Effector memory CD8-positive, alpha-beta T cell (primary cell): ENCODE data around the gene CHD6.

Experiments used
- ATAC-seq: fragments of 150-1000 bp; cut with Tn5 transposase; replicated peaks from 2 replicates; pipeline ENCODE4 v1.10.0; 2021; ENCODE audit warnings: mild to moderate bottlenecking, moderate library complexity
- DNase-seq, 3 experiments: peaks; one replicate each; pipeline ENCODE4 v3.0.0; 2021
- H3K27ac Mint-ChIP-seq, 2 donors: one replicate each; pipeline ENCODE4 v1.8.0; 2022; ENCODE audit warnings: mild to moderate bottlenecking in 2 of 2, mixed read lengths in 2 of 2, moderate library complexity in 2 of 2
- H3K27me3 Mint-ChIP-seq, 2 donors: one replicate each; pipeline ENCODE4 v1.8.0; 2022; ENCODE audit warnings: mixed read lengths in 2 of 2
- H3K36me3 Mint-ChIP-seq: one replicate; pipeline ENCODE4 v1.8.0; 2022; ENCODE audit warnings: mild to moderate bottlenecking, moderate library complexity, mixed read lengths; ENCODE audit not compliant: insufficient read depth
- H3K4me1 Mint-ChIP-seq, 2 donors: one replicate each; pipeline ENCODE4 v1.8.0; 2022; ENCODE audit warnings: low read depth in 2 of 2, mixed read lengths in 2 of 2
- H3K4me3 Mint-ChIP-seq, 2 donors: one replicate each; pipeline ENCODE4 v1.8.0; 2022; ENCODE audit warnings: mild to moderate bottlenecking in 2 of 2, mixed read lengths in 2 of 2, moderate library complexity in 2 of 2
- H3K9me3 Mint-ChIP-seq, 2 donors: one replicate each; pipeline ENCODE4 v1.8.0; 2022; ENCODE audit warnings: mixed read lengths in 2 of 2

Gene CHD6

GRCh38 chr20:41366546-41367392 is 251.4 kb downstream of the CHD6 start, which contains the start of gene EMILIN3:
TSS of gene EMILIN3 (minus strand) at chr20:41366818. CDS start at chr20:41366634, 184 bp downstream.
- Mint-ChIP-seq H3K36me3 (peaks cover 3% of the 10 kb centered on the region), H3K4me1 (peaks cover 6% of the 10 kb centered on the region in 2 donors), H3K27ac (no peak within 1 kb of the TSS), H3K9me3 (no peaks in the 10 kb centered on the region), H3K27me3 (peaks cover 48 to 64% of the 10 kb centered on the region in 2 donors), H3K4me3 (peak within 1 kb of the TSS; percentile 40 to 61)
- DNase-seq (no peak), ATAC-seq (no peak)

DNA sequence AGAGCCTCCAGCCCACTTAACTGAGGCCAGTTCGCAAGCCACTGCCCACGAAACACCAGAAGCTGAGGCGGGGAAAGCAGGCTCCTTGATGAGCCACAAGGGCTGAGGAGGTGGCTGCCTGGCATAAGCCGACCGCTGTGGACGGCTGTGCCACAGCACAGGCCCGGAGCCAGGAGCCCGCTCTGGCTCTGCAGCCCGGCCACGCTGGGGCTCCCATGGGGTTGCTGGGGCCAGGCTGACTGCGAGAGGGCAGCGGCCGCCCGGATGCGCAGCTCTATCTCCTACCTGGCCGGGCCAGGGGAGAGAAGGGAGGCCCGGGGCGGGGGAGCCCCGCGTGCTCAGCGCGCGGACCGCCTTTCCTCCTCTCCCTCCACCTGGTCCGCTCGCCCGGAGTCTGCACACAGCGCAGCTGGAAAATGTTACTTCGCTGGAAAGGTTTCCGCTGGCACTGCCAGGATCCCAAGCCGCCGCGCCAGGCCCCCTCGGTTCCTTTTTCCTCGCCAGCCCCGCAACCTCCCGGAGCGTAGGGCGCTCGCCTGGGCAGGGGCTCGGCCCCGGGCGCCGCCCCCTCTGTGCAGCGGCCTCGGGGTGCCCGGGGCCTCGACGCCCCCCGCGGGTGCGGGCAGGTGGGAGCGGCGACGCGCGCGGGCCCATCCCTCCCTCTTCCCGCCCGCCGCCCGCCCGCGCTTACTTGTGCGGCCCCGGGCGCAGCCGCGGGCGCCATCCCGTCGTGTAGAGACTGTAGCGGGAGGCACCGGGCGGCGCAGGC is 252.2 kb downstream of the CHD6 start:
- no peak for DNase-seq
- H3K27ac Mint-ChIP-seq, result no peak overlapping the region
- no peak overlapping the region for H3K4me3 Mint-ChIP-seq
- H3K9me3 Mint-ChIP-seq, result no peaks in the 10 kb centered on the region
- H3K4me1 Mint-ChIP-seq, result peaks cover 6% of the 10 kb centered on the region in 2 donors
- H3K27me3 Mint-ChIP-seq, result peaks cover 43 to 57% of the 10 kb centered on the region in 2 donors
- peaks cover 3% of the 10 kb centered on the region for H3K36me3 Mint-ChIP-seq
- no peak for ATAC-seq

DNA sequence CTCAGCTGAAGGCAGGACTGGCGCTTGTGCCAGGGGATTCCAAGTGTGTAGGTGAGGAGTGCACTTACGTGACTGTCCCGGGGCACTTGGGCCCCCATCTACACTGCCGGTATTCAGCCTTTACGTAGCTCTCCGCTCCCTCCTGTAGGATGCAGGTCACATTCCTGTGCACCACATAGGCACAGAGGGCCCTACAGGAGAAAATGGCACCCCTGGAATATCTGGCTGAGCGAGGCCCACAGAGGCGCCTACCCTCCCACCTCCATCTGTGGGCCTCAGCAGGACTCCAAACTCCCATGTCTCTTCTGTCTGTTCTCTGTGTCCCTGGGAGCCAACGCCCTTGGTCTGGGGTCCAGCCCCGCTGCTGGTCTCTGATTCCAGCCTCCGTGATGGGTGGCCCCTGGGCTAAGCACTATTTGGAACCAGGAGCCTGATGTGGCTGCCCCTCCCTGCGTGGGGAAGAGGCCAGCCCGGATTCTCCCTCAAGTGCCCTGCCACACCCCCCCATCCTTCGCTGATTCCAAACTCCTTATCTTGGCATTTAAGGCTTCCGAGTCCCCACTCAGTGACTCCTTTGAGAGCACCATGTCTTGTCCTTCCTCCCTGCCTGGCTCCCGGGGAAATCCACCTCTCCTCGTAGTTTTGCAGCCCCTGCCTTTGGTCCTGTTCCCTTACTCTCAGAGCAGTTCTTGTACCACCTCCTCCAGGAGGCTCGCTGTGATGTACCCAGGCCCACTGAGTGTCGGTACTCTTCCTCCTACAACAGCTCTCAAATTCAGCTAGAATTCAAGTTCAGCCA is 253.0 kb downstream of the CHD6 start:
- H3K27me3 Mint-ChIP-seq, result peaks cover 43 to 52% of the 10 kb centered on the region in 2 donors
- H3K4me1 Mint-ChIP-seq, result peaks cover 6% of the 10 kb centered on the region in 2 donors
- H3K27ac Mint-ChIP-seq, result no peak overlapping the region
- H3K36me3 Mint-ChIP-seq, result peaks cover 3% of the 10 kb centered on the region
- ATAC-seq, result no peak
- no peaks in the 10 kb centered on the region for H3K9me3 Mint-ChIP-seq
- DNase-seq, result no peak
- no peak overlapping the region for H3K4me3 Mint-ChIP-seq

DNA sequence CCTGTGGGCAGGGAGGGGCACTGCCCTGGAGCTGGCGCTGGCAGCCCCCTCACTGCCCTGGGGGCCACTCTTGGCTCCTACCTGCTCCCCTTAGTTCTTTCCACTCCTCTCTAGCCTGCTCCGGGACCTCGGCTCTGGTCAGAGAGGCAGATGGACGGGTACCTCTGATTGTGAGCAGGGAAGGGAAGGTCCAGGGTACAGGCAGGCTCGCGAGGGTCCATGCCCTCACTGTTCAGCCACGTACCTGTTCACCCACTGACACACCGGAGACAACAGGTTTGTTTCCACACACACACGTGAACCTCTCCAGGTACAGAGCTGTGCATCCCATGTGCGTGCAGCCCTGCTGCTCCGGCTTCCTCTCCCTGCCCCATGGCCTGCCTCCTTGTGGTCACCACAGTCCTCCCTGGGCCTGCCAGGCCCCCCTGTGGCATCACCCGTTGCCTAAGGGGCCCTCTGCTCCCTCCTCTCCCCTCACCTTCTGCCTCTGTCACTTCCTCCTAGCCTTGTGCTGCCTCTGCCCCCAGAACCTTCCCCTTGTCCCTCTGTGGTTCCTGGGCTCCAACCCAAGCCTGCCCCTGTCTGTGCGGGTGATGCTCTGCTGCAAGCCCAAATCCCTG is 253.8 kb downstream of the CHD6 start:
- H3K4me1 Mint-ChIP-seq, result peaks cover 6% of the 10 kb centered on the region in 2 donors
- no peak overlapping the region for H3K27ac Mint-ChIP-seq
- H3K36me3 Mint-ChIP-seq, result peaks cover 3% of the 10 kb centered on the region
- H3K27me3 Mint-ChIP-seq, result peaks cover 35 to 44% of the 10 kb centered on the region in 2 donors
- H3K9me3 Mint-ChIP-seq, result no peaks in the 10 kb centered on the region
- no peak overlapping the region for H3K4me3 Mint-ChIP-seq
- DNase-seq (no peak), ATAC-seq (no peak)

GRCh38 chr20:41363601-41364000 is 254.6 kb downstream of the CHD6 start:
- Mint-ChIP-seq H3K4me3 (no peak overlapping the region), H3K36me3 (peaks cover 3% of the 10 kb centered on the region), H3K9me3 (no peaks in the 10 kb centered on the region), H3K27ac (no peak overlapping the region), H3K4me1 (peaks cover 6% of the 10 kb centered on the region in 2 donors), H3K27me3 (peaks cover 29 to 36% of the 10 kb centered on the region in 2 donors)
- DNase-seq (no peak), ATAC-seq (no peak)

DNA sequence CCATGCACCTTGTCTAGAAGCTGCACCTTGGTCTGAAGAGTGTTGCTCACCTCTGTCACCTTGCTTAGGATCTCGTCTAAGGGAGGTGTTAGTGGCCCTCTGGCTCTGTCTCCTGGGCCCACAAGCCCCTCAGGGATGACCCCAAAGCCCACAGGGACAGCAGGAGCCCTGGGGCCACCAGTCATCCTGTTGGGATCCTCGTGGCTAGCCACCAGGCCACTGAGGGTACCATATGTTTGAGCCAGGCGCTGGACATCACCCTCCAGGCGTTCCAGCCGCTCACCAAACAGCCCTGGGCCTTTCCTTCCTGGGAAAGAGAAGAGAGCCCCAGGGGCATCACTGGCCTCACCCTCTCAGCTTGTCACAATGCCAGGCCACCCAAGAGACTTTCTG is 255.4 kb downstream of the CHD6 start:
- H3K4me3 Mint-ChIP-seq, result no peak overlapping the region
- no peaks in the 10 kb centered on the region for H3K9me3 Mint-ChIP-seq
- no peak overlapping the region for H3K27ac Mint-ChIP-seq
- DNase-seq (no peak), ATAC-seq (no peak)
- H3K4me1 Mint-ChIP-seq, result peaks cover 6% of the 10 kb centered on the region in 2 donors
- peaks cover 24 to 28% of the 10 kb centered on the region in 2 donors for H3K27me3 Mint-ChIP-seq
- H3K36me3 Mint-ChIP-seq, result peaks cover 3% of the 10 kb centered on the region

- H3K9me3 Mint-ChIP-seq, result no peaks in the 10 kb centered on the region
- no peak overlapping the region for H3K4me3 Mint-ChIP-seq
- peaks cover 3% of the 10 kb centered on the region for H3K36me3 Mint-ChIP-seq
- no peak for ATAC-seq
- DNase-seq, result no peak
- peaks cover 17 to 21% of the 10 kb centered on the region in 2 donors for H3K27me3 Mint-ChIP-seq
- peaks cover under 1% of the 10 kb centered on the region in 2 donors for H3K4me1 Mint-ChIP-seq
- no peak overlapping the region for H3K27ac Mint-ChIP-seq
Observed at GRCh38 chr20:41361757-41362747, 256.1 kb downstream of the CHD6 start.

DNA sequence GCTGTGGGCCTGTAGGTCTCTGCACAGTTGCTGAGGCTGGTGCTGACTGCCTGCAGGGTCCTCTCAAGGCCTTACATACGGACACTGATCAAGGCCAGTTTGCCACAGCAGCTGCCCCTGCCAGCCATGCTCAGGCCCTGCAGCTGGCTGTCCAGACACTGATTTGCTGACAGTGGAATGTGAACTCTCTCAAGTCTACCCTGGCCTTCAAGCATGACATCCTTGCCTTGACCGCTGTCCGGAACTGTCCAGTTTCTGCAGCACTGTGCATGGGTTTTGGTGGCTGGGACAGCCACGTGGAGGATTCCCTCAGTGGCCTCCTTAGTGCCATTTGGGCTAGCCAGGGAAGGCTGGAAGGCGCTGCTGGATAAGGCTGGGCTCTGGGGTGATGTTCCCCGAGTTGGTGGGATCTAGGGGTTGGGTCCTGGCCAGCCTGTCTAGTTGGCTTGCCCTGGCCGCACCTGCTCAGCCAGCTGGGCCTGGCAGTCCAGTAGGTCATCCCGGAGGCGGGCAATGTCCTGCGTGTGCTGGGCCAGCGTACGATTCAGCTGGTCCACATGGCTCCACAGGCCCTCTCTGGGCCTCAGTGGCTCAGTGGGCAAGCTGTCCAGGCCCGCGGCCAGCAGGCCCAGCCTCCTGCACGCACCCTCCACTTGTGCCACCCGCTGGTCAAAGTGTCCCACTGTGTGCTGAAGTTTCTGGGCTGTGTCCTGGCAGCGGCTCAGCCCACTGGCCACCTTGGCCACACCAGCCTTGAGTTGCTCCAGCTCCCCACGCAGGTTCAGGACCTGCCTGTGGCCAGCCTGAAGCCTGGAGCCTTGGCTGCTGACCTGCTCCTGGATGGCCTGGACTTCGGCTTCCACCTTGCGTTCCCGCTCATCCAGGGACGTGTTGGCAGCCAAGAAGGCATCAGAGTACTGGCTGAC is 257.1 kb downstream of the CHD6 start:
- H3K27ac Mint-ChIP-seq, result no peak overlapping the region
- peaks cover 3% of the 10 kb centered on the region for H3K36me3 Mint-ChIP-seq
- H3K4me1 Mint-ChIP-seq, result no peaks in the 10 kb centered on the region
- no peaks in the 10 kb centered on the region for H3K9me3 Mint-ChIP-seq
- no peak overlapping the region for H3K4me3 Mint-ChIP-seq
- peaks cover 16 to 18% of the 10 kb centered on the region in 2 donors for H3K27me3 Mint-ChIP-seq
- DNase-seq (no peak), ATAC-seq (no peak)

GRCh38 chr20:41359541-41360011 is 258.6 kb downstream of the CHD6 start:
- no peak overlapping the region for H3K27ac Mint-ChIP-seq
- no peak for DNase-seq

DNA sequence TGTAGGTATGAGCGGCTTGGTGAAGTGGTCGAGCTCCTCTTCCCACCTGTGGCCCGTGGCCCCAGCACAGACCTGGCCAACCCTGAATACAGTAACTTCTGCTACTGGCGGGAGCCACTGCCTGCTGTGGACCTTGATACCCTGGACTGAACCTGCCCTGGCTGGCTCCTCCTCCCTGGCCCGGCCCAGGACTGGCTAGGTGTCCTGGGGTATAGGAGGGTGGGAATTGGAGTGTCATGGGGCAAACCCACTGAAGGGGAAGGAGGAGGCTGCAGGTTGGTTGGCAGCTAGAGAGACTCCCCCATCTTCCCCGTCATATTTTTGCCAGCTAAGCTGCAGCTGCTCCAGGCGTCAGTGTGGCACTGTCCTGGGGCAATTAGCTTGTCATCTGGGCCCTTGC is 259.5 kb downstream of the CHD6 start:
- peaks cover 0 to 2% of the 10 kb centered on the region in 2 donors for H3K4me1 Mint-ChIP-seq
- no peak for DNase-seq
- H3K9me3 Mint-ChIP-seq, result no peaks in the 10 kb centered on the region
- H3K27ac Mint-ChIP-seq, result no peak overlapping the region
- no peaks in the 10 kb centered on the region for H3K36me3 Mint-ChIP-seq
- ATAC-seq, result no peak
- no peaks in the 10 kb centered on the region for H3K27me3 Mint-ChIP-seq
- no peak overlapping the region for H3K4me3 Mint-ChIP-seq

More at GRCh38 chr20:41359541-41360011, 258.6 kb downstream of the CHD6 start:
- ATAC-seq, result no peak
- Mint-ChIP-seq H3K4me1 (no peaks in the 10 kb centered on the region), H3K36me3 (peaks cover under 1% of the 10 kb centered on the region), H3K9me3 (no peaks in the 10 kb centered on the region), H3K27me3 (peaks cover 4 to 5% of the 10 kb centered on the region in 2 donors), H3K4me3 (no peak overlapping the region)

DNA sequence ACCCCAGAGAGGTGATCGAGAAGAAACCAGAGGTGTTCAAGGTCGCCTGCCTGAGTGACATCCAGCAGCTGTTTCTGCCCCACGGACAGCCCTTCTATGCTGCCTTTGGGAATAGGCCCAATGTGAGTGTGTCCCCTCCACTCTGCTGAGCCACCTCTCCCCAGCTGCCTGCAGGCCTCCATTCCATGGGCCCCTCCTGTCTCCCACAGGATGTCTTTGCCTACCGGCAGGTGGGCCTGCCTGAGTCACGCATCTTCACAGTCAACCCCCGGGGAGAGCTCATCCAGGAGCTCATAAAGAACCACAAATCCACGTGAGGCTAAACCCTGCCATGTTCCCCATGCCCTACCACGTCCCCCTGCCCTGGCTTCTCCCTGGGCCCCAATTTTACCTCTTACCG is 259.9 kb downstream of the CHD6 start:
- Mint-ChIP-seq H3K9me3 (no peaks in the 10 kb centered on the region), H3K36me3 (no peaks in the 10 kb centered on the region), H3K4me3 (no peak overlapping the region), H3K27ac (no peak overlapping the region), H3K4me1 (peaks cover 0 to 2% of the 10 kb centered on the region in 2 donors), H3K27me3 (no peaks in the 10 kb centered on the region)
- no peak for DNase-seq
- ATAC-seq, result no peak
